Measurements from ENCODE around the gene SSX2IP. TPM values are rescaled to one million over a fixed set of nuclear protein-coding genes. Genes with fewer than 3 reads are reported as not detected.
A peak's percentile ranks its signal among the peaks of the same experiment; 100 is the strongest.

SSX2IP gene
- total and polyA plus RNA-seq, 9 of the 15 experiments (the other 6 are each of a cell fraction or from before 2014, with no cell fraction given) = 20.6 to 96.7 (median 61.7) TPM

GRCh38 chr1:84619383-84620102 is 70.7 kb downstream of the SSX2IP start (continued):
- no peak for TF ChIP-seq SAFB2 (IDR thresholded peaks at IDR 0.05; ENCODE audit: borderline replicate concordance, low read depth, low read length, severe bottlenecking)
- peak; percentile 39; the same call in 1 of the 2 replicates for TF ChIP-seq DPF2 (IDR thresholded peaks at IDR 0.05)
- no peak for TF ChIP-seq KAT7 (CRISPR knock-in tag; IDR thresholded peaks at IDR 0.05; ENCODE audit: borderline replicate concordance)
- TF ChIP-seq PHF8 (IDR thresholded peaks at IDR 0.05; ENCODE audit: borderline replicate concordance, low read length) = no peak
- no peak for TF ChIP-seq ZNF77 (CRISPR knock-in tag; IDR thresholded peaks at IDR 0.05)
- TF ChIP-seq TBP (optimal IDR thresholded peaks at IDR 0.05; ENCODE audit: low read depth, low read length) = peak; percentile 15
- no peak for TF ChIP-seq FOXA3 (CRISPR knock-in tag; conservative IDR thresholded peaks at IDR 0.05 in 1 of 2, IDR thresholded peaks at IDR 0.05 in 1 of 2)
- TF ChIP-seq ZNF609 (CRISPR knock-in tag; IDR thresholded peaks at IDR 0.05; ENCODE audit: borderline replicate concordance) = no peak
- no peak for TF ChIP-seq NR4A1 (CRISPR knock-in tag; IDR thresholded peaks at IDR 0.05)
- TF ChIP-seq NR4A1 (tag; IDR thresholded peaks at IDR 0.05) = no peak
- TF ChIP-seq ZNF274 (IDR thresholded peaks at IDR 0.05; ENCODE audit: borderline replicate concordance, low read depth, low read length) = no peak
- no peak for TF ChIP-seq HNRNPUL1 (IDR thresholded peaks at IDR 0.05; ENCODE audit: low read length)
- no peak for TF ChIP-seq DACH1 (IDR thresholded peaks at IDR 0.05; ENCODE audit: partially characterized antibody)
- TF ChIP-seq ZNF518B (CRISPR knock-in tag; IDR thresholded peaks at IDR 0.05) = no peak
- TF ChIP-seq CEBPG (CRISPR knock-in tag; IDR thresholded peaks at IDR 0.05) = no peak
- TF ChIP-seq CEBPG (tag; conservative IDR thresholded peaks at IDR 0.05 in 1 of 2, IDR thresholded peaks at IDR 0.05 in 1 of 2) = no peak
- TF ChIP-seq, protein P1, sequence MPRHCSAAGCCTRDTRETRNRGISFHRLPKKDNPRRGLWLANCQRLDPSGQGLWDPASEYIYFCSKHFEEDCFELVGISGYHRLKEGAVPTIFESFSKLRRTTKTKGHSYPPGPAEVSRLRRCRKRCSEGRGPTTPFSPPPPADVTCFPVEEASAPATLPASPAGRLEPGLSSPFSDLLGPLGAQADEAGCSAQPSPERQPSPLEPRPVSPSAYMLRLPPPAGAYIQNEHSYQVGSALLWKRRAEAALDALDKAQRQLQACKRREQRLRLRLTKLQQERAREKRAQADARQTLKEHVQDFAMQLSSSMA (CRISPR knock-in tag; IDR thresholded peaks at IDR 0.05) = no peak
- no peak for TF ChIP-seq SIN3A (IDR thresholded peaks at IDR 0.05; ENCODE audit: borderline replicate concordance in 2 of 2, control insufficient read depth in 1 of 2, low read depth in 2 of 2, low read length in 2 of 2)
- no peak for TF ChIP-seq RBM22 (IDR thresholded peaks at IDR 0.05; ENCODE audit: low read depth, low read length, poor library complexity, severe bottlenecking)

All from K562 (cell line).